ENCODE results near the gene RYK. TPM values are rescaled to one million over a fixed set of nuclear protein-coding genes. Genes with fewer than 3 reads are reported as not detected.

Gene RYK
- 82.3 and 85.2 TPM in 2 replicates for total RNA-seq
- long read RNA-seq, full-length matches to known transcripts, result 12 of 36 reads
- long read RNA-seq, partial matches to known transcripts, result 16 of 36 reads
- long read RNA-seq, other reads (novel, unspliced or antisense), result 8 of 36 reads

GRCh38 chr3:134250717-134251220 is at the start of gene RYK:
TSS of gene RYK (minus strand) at chr3:134250859. CDS start at chr3:134250654, 205 bp downstream.
- Mint-ChIP-seq H3K4me1 (ENCODE audit: low read depth) (peaks cover 25% of the 10 kb centered on the region), H3K36me3 (ENCODE audit: insufficient read depth) (peaks cover 2% of the 10 kb centered on the region), H3K27me3 (peaks cover 5% of the 10 kb centered on the region), H3K27ac (peak within 1 kb of the TSS; percentile 97), H3K9me3 (ENCODE audit: low read depth) (no peaks in the 10 kb centered on the region), H3K4me3 (ENCODE audit: low read depth) (peak within 1 kb of the TSS; percentile 91)
- DNase-seq (ENCODE audit: low spot score, unreplicated experiment), result peak; percentile 80
- TF ChIP-seq CTCF (IDR thresholded peaks at IDR 0.05; ENCODE audit: unreplicated experiment), result no peak

GRCh38 chr3:134299888-134300206 is 49.2 kb upstream of the RYK start:
- Mint-ChIP-seq H3K4me1 (ENCODE audit: low read depth) (no peaks in the 10 kb centered on the region), H3K27me3 (no peaks in the 10 kb centered on the region), H3K36me3 (ENCODE audit: insufficient read depth) (no peaks in the 10 kb centered on the region), H3K4me3 (ENCODE audit: low read depth) (no peak overlapping the region), H3K27ac (peak overlapping the region; percentile 36), H3K9me3 (ENCODE audit: low read depth) (peaks cover 7% of the 10 kb centered on the region)
- no peak for TF ChIP-seq CTCF (IDR thresholded peaks at IDR 0.05; ENCODE audit: unreplicated experiment)
- no peak for DNase-seq (ENCODE audit: low spot score, unreplicated experiment)

GRCh38 chr3:134299185-134299887 is 48.7 kb upstream of the RYK start:
- DNase-seq (ENCODE audit: low spot score, unreplicated experiment), result no peak
- Mint-ChIP-seq H3K4me1 (ENCODE audit: low read depth) (no peaks in the 10 kb centered on the region), H3K9me3 (ENCODE audit: low read depth) (peaks cover 7% of the 10 kb centered on the region), H3K27ac (peak overlapping the region; percentile 36), H3K36me3 (ENCODE audit: insufficient read depth) (no peaks in the 10 kb centered on the region), H3K4me3 (ENCODE audit: low read depth) (no peak overlapping the region), H3K27me3 (no peaks in the 10 kb centered on the region)
- no peak for TF ChIP-seq CTCF (IDR thresholded peaks at IDR 0.05; ENCODE audit: unreplicated experiment)

- Mint-ChIP-seq H3K9me3 (ENCODE audit: low read depth) (peaks cover 7% of the 10 kb centered on the region), H3K4me1 (ENCODE audit: low read depth) (no peaks in the 10 kb centered on the region), H3K27ac (no peak overlapping the region), H3K36me3 (ENCODE audit: insufficient read depth) (no peaks in the 10 kb centered on the region), H3K27me3 (no peaks in the 10 kb centered on the region), H3K4me3 (ENCODE audit: low read depth) (no peak overlapping the region)
- no peak for TF ChIP-seq CTCF (IDR thresholded peaks at IDR 0.05; ENCODE audit: unreplicated experiment)
- no peak for DNase-seq (ENCODE audit: low spot score, unreplicated experiment)
Observed at GRCh38 chr3:134298249-134298648, 47.6 kb upstream of the RYK start.

GRCh38 chr3:134296616-134297015 is 46.0 kb upstream of the RYK start:
- no peak for DNase-seq (ENCODE audit: low spot score, unreplicated experiment)
- H3K27me3 Mint-ChIP-seq, result no peaks in the 10 kb centered on the region
- H3K4me3 Mint-ChIP-seq (ENCODE audit: low read depth), result no peak overlapping the region
- H3K27ac Mint-ChIP-seq, result no peak overlapping the region
- TF ChIP-seq CTCF (IDR thresholded peaks at IDR 0.05; ENCODE audit: unreplicated experiment), result no peak
- H3K9me3 Mint-ChIP-seq (ENCODE audit: low read depth), result peaks cover 7% of the 10 kb centered on the region
- H3K36me3 Mint-ChIP-seq (ENCODE audit: insufficient read depth), result no peaks in the 10 kb centered on the region
- no peaks in the 10 kb centered on the region for H3K4me1 Mint-ChIP-seq (ENCODE audit: low read depth)

Data from progenitor cell of endocrine pancreas (in vitro differentiated cells).